Measurements from ENCODE around the gene PGA5. TPM values are rescaled to one million over a fixed set of nuclear protein-coding genes. Genes with fewer than 3 reads are reported as not detected.
"Not testable (repeated sequence)": the region's sequence is repeated elsewhere in the genome, so short reads cannot be mapped to it uniquely, and the experiment has no call there.

The PGA5 gene
- total RNA-seq, 2 donors from 2014 or later = 0.48 TPM; not detected in 1

DNA sequence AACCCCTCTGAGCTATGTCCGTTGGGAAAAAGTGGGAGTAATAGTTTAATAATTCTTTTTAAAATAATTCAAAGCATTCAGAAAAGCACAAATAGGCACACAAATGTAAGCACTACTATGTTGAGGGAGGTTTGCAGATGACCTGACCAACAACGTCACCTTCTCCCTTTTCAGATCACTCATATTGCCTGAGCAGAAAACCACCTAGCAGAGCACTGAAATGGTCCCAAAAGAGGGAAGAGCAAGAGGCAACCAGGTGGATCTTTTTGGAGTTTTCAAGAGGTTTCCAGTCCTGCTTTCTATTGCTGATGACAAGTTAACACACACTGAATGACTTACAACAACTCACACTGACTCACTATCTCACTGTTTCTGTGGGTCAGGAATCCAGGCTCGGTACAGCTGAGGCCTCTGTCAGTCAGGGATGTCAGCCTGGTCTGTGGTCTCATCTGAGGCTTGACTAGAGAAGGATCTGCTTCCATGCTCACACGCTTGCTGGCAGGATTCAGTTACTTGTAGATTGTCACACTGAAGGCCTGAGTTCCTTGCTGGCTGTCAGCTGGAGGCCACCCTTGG lies 41.9 kb upstream of the PGA5 start:
- Histone ChIP-seq H3K9me3 (no peaks in the 10 kb centered on the region), H3K36me3 (no peaks in the 10 kb centered on the region), H3K4me1 (no peaks in the 10 kb centered on the region), H3K27me3 (no peaks in the 10 kb centered on the region), H3K27ac (no peak overlapping the region), H3K4me3 (no peak overlapping the region)
- TF ChIP-seq, protein P1, sequence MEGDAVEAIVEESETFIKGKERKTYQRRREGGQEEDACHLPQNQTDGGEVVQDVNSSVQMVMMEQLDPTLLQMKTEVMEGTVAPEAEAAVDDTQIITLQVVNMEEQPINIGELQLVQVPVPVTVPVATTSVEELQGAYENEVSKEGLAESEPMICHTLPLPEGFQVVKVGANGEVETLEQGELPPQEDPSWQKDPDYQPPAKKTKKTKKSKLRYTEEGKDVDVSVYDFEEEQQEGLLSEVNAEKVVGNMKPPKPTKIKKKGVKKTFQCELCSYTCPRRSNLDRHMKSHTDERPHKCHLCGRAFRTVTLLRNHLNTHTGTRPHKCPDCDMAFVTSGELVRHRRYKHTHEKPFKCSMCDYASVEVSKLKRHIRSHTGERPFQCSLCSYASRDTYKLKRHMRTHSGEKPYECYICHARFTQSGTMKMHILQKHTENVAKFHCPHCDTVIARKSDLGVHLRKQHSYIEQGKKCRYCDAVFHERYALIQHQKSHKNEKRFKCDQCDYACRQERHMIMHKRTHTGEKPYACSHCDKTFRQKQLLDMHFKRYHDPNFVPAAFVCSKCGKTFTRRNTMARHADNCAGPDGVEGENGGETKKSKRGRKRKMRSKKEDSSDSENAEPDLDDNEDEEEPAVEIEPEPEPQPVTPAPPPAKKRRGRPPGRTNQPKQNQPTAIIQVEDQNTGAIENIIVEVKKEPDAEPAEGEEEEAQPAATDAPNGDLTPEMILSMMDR (IDR thresholded peaks at IDR 0.05) = no peak
- no peak for DNase-seq (ENCODE audit: low spot score)

DNA sequence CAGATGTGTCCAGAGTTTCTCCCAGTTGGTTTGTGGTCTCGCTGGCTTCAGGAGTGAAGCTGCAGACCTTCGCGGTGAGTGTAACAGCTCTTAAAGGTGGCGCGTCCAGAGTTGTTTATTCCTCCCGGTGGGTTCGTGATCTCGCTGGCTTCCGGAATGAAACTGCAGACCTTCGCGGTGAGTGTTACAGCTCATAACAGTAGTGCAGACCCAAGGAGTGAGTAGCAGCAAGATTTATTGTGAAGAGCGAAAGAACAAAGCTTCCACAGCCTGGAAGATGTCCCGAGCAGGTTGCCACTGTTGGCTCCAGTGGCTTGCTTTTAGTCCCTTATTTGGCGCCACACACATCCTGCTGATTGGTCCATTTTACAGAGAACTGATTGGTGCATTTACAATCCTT lies 39.5 kb upstream of the PGA5 start:
- Histone ChIP-seq H3K9me3 (no peaks in the 10 kb centered on the region), H3K4me3 (no peak overlapping the region), H3K27me3 (no peaks in the 10 kb centered on the region), H3K36me3 (no peaks in the 10 kb centered on the region), H3K4me1 (no peaks in the 10 kb centered on the region), H3K27ac (no peak overlapping the region)
- DNase-seq (ENCODE audit: low spot score) = no peak
- TF ChIP-seq, protein P1 (IDR thresholded peaks at IDR 0.05) = no peak

DNA sequence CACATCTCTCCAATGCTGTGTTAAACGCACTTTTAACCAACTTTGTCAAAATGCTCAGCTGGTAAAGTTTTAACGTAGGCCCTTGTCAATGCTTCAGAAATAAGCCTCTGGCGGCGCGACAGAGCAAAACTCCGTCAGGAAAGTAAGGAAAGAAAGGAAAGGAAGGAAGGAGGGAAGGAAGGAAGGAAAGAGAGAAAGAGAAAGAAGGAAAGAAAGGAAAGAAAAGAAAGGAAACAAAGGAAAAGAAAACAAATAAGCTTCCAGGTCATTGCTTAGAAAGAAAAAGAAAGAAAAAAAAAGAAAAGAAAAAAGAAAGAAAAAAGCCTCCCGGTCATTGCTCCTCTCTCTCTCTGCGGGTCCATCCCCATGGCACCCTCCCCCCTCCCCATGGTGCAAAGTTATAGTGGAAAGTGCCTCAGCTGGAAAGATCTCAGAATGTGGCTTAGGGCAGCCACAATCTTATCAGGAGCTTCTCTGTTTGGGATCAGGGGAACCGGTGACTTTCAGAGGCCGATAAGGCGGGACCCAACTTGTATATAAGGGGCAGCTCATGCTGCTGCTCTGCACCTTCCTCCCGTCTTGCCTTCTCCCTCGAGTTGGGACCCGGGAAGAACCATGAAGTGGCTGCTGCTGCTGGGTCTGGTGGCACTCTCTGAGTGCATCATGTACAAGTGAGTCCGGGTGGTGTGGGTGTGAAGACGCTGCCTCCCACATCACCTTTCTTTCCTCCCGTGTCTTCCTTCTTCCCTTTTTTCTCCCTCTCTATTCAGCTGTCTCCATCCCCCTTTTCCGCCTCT lies 37.8 kb upstream of the PGA5 start, which contains the start of gene PGA3:
Gene PGA3 (plus strand): TSS at position 566 of the 797 bp plus-strand sequence. CDS start 50 bp downstream, at position 616.
- not testable (repeated sequence) for H3K27ac ChIP-seq; H3K4me1 ChIP-seq; DNase-seq (ENCODE audit: low spot score); H3K27me3 ChIP-seq; H3K4me3 ChIP-seq; H3K36me3 ChIP-seq; H3K9me3 ChIP-seq

- not testable (repeated sequence) for H3K27me3 ChIP-seq; DNase-seq (ENCODE audit: low spot score); H3K9me3 ChIP-seq
Observed at GRCh38 chr11:61203873-61204272, 37.1 kb upstream of the PGA5 start.

DNA sequence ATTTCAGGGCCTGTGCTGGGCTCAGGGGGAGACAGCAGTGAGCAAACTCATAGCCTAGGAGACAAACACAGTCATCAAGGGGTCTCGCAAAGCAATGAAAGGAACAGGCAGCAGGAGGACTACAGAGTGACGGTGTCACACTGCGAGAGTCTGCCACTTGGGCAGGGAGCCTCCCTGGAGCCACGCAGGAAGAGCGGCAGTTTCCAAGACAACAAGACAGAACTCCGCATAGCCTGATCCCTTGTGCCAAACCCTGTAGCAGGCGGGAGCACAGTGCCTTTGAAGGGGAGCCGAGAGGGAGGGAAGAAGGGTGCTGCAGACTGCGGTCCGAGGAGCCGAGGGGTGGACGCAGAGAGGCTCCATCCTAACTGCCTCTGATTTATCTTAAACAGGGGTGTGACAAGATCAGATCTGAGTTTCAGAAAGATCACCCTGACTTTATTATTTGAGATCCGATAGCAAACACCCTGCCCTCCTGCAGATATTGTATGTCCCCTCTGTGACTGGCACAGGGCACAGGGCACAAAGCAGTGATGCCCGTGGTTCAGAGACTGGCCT lies 36.4 kb upstream of the PGA5 start:
- not testable (repeated sequence) for H3K36me3 ChIP-seq; H3K27ac ChIP-seq; H3K4me1 ChIP-seq; H3K27me3 ChIP-seq; DNase-seq (ENCODE audit: low spot score); H3K4me3 ChIP-seq; H3K9me3 ChIP-seq

More at GRCh38 chr11:61203873-61204272, 37.1 kb upstream of the PGA5 start:
- H3K4me3 ChIP-seq, H3K27ac ChIP-seq, H3K4me1 ChIP-seq, H3K36me3 ChIP-seq: not testable (repeated sequence)

DNA sequence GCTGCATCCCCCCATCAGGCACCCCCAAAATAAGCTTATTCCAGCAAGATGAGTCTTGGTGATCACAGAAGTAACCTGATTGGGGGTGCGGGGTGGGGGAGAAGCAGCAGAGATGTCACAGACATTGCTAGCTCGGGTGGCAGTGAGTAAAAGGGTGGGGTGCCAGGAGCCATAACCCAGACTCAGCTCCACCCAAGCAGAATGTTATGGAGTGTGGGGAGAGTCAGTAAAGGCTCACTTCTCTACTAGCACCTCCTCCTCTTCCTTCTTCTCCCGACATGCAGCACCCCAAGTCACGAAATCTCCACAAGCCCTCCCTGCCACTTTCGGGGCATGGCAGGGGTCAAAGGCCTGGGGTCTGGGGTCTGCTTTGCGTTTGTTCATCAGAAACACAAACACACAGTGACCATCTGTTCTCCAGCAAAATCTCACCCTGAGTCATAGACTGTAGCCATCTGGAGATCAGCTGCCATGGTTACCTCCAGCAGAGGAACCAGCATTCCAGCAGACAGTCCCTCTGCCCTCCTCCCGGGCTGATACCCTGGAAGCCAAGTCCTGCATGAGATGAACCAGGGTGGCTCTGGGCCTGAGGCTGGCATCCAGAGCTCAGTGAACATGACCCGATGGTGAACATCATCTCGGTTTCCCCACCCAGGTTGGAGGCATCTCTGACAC lies 33.2 kb upstream of the PGA5 start:
- not testable (repeated sequence) for H3K9me3 ChIP-seq

GRCh38 chr11:61210629-61211028 lies 30.3 kb upstream of the PGA5 start:
- H3K9me3 ChIP-seq; H3K36me3 ChIP-seq; H3K27me3 ChIP-seq; H3K4me3 ChIP-seq; H3K4me1 ChIP-seq; H3K27ac ChIP-seq; DNase-seq (ENCODE audit: low spot score): not testable (repeated sequence)

More for the DNA sequence above, 33.2 kb upstream of the PGA5 start:
- not testable (repeated sequence) for H3K4me1 ChIP-seq; H3K27ac ChIP-seq; H3K27me3 ChIP-seq; DNase-seq (ENCODE audit: low spot score); H3K36me3 ChIP-seq; H3K4me3 ChIP-seq

- not testable (repeated sequence) for H3K27ac ChIP-seq; H3K36me3 ChIP-seq; H3K9me3 ChIP-seq; H3K4me3 ChIP-seq; H3K27me3 ChIP-seq; H3K4me1 ChIP-seq; DNase-seq (ENCODE audit: low spot score)
Observed at GRCh38 chr11:61211327-61211952, 29.5 kb upstream of the PGA5 start.

- H3K27me3 ChIP-seq; H3K27ac ChIP-seq; DNase-seq (ENCODE audit: low spot score): not testable (repeated sequence)
Observed at GRCh38 chr11:61212202-61212601, 28.8 kb upstream of the PGA5 start.

DNA sequence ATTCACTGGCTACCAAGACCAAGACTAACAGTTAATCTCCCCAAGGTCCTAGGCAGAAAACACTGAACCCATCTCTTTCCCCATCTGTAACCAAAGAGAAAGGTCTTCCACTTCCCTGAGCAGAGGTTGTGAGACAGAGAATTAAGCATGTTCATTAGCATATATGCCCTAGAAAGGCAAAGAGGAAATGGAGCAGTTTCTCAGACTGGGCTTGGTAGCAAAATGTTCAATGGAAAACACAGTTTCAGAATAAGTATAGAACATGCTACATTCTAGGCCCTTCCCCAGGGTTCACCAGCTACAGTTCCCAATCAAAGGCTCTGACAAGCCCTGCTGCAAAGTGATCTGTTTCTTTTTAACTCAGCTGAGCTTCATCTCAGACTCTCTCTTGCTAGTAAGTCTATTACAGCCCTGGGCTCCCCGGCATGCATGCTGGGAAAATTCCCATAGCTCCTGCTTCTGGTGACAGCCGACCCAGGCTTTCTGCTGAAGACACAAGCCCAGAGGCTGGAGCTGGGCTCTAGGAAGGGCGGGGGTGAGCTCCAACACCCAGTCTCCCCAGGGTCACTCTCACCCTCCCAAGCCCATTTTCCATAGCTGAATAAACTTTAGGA lies 27.2 kb upstream of the PGA5 start:
- DNase-seq (ENCODE audit: low spot score); H3K27me3 ChIP-seq; H3K4me3 ChIP-seq; H3K9me3 ChIP-seq; H3K36me3 ChIP-seq; H3K27ac ChIP-seq; H3K4me1 ChIP-seq: not testable (repeated sequence)

More at GRCh38 chr11:61212202-61212601, 28.8 kb upstream of the PGA5 start:
- not testable (repeated sequence) for H3K4me3 ChIP-seq, H3K36me3 ChIP-seq, H3K4me1 ChIP-seq, H3K9me3 ChIP-seq

GRCh38 chr11:61218306-61218705 lies 22.7 kb upstream of the PGA5 start:
- H3K36me3 ChIP-seq; H3K27ac ChIP-seq; H3K27me3 ChIP-seq; DNase-seq (ENCODE audit: low spot score); H3K4me1 ChIP-seq; H3K4me3 ChIP-seq; H3K9me3 ChIP-seq: not testable (repeated sequence)

GRCh38 chr11:61219016-61219415 lies 22.0 kb upstream of the PGA5 start:
- H3K36me3 ChIP-seq; H3K27me3 ChIP-seq; H3K9me3 ChIP-seq; DNase-seq (ENCODE audit: low spot score); H3K4me1 ChIP-seq; H3K4me3 ChIP-seq; H3K27ac ChIP-seq: not testable (repeated sequence)
